ENCODE data around the gene TMEM11. TPM values are rescaled to one million over a fixed set of nuclear protein-coding genes. Genes with fewer than 3 reads are reported as not detected.
"Not testable (repeated sequence)": the region's sequence is repeated elsewhere in the genome, so short reads cannot be mapped to it uniquely, and the experiment has no call there.

TMEM11 gene
- total RNA-seq, 2 experiments from 2014 or later = 28.9 to 40.4 TPM

DNA sequence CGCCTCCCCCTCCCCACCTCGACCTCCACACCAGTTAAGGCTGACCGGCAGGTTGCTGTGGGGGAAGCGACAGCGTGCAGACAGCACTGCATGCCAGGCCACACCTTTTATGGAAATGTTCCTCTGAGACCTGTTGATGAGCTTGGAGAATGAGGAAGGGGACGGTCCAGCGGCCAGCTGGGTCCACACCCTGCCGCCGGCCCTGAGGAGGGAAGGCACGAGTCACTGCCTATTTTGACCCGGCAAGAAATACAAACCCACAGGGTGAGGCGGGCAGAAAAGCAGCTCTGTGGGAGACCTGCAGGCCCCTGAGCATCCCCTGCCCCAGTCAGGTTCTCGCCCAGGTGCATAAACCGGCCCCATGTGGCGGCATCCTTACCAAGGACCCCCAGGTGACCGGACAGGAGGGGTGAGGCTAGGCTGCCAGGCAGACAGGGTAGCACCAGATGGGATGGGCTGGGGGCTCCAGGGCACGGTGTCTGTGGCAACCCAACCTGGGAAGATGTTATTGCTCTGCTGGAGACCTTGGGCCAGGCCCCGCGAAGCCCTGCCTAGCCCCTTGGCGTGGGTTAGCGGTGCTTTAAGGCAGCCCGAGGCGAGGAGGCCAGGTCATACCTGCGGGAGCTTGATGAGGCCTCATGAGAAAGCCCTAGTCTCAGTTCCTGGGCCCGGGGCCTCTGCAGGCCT, 26.6 kb upstream of the TMEM11 start:
- ChIA-PET POLR2A (no interaction called here), CTCF (no interaction called here)
- Mint-ChIP-seq H3K4me1 (no peaks in the 10 kb centered on the region), H3K4me3 (no peak overlapping the region), H3K9me3 (ENCODE audit: low read depth) (no peaks in the 10 kb centered on the region), H3K27me3 (no peaks in the 10 kb centered on the region), H3K36me3 (ENCODE audit: low read depth) (no peaks in the 10 kb centered on the region), H3K27ac (no peak overlapping the region)
- ATAC-seq (no peak), DNase-seq (no peak)
- intact Hi-C loops (cut with DNase I, micrococcal nuclease) = no loop called here

DNA sequence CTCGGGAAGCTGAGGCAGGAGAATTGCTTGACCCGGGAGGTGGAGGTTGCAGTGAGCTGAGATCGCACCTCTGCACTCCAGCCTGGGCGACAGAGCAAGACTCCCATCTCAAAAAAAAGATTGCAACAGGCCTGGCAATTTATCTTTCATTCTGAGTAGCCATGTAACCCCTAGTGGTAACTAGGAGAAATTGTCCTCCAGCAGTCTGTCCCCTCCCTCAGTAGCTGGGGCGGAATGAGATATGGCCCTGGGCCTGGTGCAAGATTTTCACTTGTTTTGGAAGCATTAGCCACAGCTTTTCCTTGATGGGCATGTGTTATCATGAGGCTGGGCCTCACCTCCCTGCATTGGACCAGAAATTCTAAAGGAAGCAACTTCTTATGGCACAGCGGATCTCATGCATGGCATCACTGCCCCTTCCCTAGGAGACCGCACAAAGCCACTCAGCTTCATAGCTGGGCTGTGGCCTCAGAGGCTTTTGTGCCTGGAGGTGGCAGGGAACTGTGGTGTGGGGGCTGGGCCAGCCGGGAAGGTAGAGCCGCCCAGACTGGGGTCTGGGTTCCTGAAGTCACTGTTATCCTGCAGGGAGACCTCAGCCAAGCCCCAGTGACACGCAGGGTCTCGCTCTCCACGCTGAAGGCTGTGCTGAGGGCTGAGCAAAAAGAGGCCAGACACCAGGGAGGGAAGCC, 25.9 kb upstream of the TMEM11 start:
- H3K27me3 Mint-ChIP-seq = no peaks in the 10 kb centered on the region
- H3K36me3 Mint-ChIP-seq (ENCODE audit: low read depth) = no peaks in the 10 kb centered on the region
- ChIA-PET POLR2A (no interaction called here), CTCF (interaction anchor here (0.9 to 1.1 kb wide), 2 partner anchors 10 to 27 kb away, joined by 4 read pairs; no protein-coding TSS in a partner anchor)
- DNase-seq (no peak), ATAC-seq (peak; percentile 39)
- no peaks in the 10 kb centered on the region for H3K4me1 Mint-ChIP-seq
- H3K27ac Mint-ChIP-seq = no peak overlapping the region
- no peaks in the 10 kb centered on the region for H3K9me3 Mint-ChIP-seq (ENCODE audit: low read depth)
- H3K4me3 Mint-ChIP-seq = no peak overlapping the region
- intact Hi-C loops (cut with DNase I, micrococcal nuclease) = no loop called here

GRCh38 chr17:21235921-21236320, 22.0 kb upstream of the TMEM11 start:
- CTCF ChIA-PET = no interaction called here
- Mint-ChIP-seq H3K36me3 (ENCODE audit: low read depth) (peaks cover 5% of the 10 kb centered on the region), H3K4me3 (no peak overlapping the region), H3K27ac (no peak overlapping the region), H3K9me3 (ENCODE audit: low read depth) (peaks cover 4% of the 10 kb centered on the region), H3K4me1 (no peaks in the 10 kb centered on the region), H3K27me3 (no peaks in the 10 kb centered on the region)
- intact Hi-C loops (cut with DNase I, micrococcal nuclease) = no loop called here
- POLR2A ChIA-PET = no interaction called here
- ATAC-seq (no peak), DNase-seq (no peak)

DNA sequence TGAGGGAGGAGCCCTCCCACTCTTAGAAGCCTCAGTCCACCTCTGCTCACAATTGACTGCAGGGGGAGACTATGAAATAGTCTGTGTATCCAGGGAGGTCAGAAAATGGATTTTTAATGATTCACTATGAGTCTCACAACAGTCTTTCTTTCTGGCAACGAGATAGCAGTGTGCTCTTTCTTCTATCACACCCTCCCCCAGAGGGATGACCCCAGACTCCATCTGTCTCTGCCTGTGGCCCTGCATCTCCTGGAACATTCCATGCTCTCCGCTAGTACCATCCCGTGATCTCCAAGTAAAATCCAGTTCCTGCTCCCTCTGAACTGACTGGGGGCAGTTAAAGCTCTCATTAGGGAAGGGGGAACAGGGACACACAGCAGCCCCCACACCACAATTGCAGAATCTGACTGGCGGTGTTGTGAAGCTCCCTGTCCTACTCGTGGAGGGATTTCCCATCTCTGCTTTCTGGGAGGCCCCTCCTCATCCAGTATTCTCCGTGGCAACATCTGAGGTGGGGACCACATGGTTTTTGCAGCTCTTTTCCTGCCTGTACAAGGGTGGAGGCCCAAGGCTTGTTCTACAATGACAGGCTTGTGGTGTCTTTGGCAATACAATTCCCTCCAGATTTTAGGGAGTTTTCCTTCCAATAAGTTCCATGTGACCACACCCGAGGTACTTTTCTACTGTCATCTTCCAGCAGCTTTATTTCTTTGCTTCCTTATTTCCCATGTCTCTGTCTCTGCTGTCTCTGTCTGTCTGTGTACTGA, 19.8 kb upstream of the TMEM11 start:
- intact Hi-C loops (cut with DNase I, micrococcal nuclease) = no loop called here
- CTCF ChIA-PET = interaction anchor here (1.6 kb wide), 1 partner anchor 46 kb away, joined by 4 read pairs; no protein-coding TSS in a partner anchor
- DNase-seq (no peak), ATAC-seq (no peak)
- Mint-ChIP-seq H3K4me3 (no peak overlapping the region), H3K27ac (no peak overlapping the region), H3K36me3 (ENCODE audit: low read depth) (peaks cover 5% of the 10 kb centered on the region), H3K9me3 (ENCODE audit: low read depth) (peaks cover 4% of the 10 kb centered on the region), H3K4me1 (no peaks in the 10 kb centered on the region), H3K27me3 (no peaks in the 10 kb centered on the region)
- POLR2A ChIA-PET = no interaction called here

DNA sequence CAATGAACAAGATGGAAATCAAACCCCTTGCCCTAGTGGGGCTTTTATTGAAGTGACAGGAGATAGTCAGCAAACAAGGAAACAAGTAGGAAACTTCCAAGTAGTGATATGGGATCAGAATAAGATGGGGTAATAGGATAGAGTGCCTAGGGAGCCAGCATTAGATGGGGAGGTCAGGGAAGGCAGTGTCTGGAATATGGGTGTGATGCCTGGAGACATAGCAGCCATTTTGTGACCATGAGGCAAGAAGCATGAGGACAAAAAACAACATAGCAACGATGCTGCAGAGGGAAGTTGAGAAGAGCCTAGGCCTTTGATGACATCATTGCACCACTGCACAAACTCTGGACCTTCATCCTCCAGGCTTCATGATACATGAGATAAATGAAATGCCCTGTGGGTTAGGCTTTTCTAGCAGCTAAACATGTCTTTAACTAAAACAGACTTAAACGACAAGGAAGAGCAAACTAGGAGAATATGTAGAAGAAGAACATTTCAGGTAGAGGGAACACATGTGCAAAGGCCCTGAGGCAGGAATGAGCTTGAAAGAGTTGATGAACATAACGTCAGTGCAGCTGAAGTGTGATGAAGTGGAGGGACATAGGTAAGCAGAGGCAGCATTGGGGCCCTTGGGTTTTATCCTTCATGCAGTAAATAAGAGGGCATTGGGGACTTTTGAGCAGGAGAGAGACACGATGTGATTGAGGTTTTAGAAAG, 18.2 kb upstream of the TMEM11 start:
- intact Hi-C loops (cut with DNase I, micrococcal nuclease) = no loop called here
- H3K4me1 Mint-ChIP-seq = no peaks in the 10 kb centered on the region
- ChIA-PET POLR2A (no interaction called here), CTCF (no interaction called here)
- H3K9me3 Mint-ChIP-seq (ENCODE audit: low read depth) = peaks cover 4% of the 10 kb centered on the region
- H3K27me3 Mint-ChIP-seq = no peaks in the 10 kb centered on the region
- DNase-seq (no peak), ATAC-seq (no peak)
- H3K36me3 Mint-ChIP-seq (ENCODE audit: low read depth) = peaks cover 5% of the 10 kb centered on the region
- no peak overlapping the region for H3K27ac Mint-ChIP-seq
- no peak overlapping the region for H3K4me3 Mint-ChIP-seq

GRCh38 chr17:21231533-21231932, 17.6 kb upstream of the TMEM11 start:
- H3K36me3 Mint-ChIP-seq (ENCODE audit: low read depth) = peaks cover 5% of the 10 kb centered on the region
- no peak for DNase-seq
- POLR2A ChIA-PET = no interaction called here

GRCh38 chr17:21228845-21229244, 14.9 kb upstream of the TMEM11 start:
- Mint-ChIP-seq H3K4me3 (no peak overlapping the region), H3K4me1 (no peaks in the 10 kb centered on the region), H3K9me3 (ENCODE audit: low read depth) (peaks cover 4% of the 10 kb centered on the region), H3K27me3 (no peaks in the 10 kb centered on the region), H3K36me3 (ENCODE audit: low read depth) (peaks cover 5% of the 10 kb centered on the region), H3K27ac (no peak overlapping the region)
- DNase-seq (no peak), ATAC-seq (no peak)
- intact Hi-C loops (cut with DNase I, micrococcal nuclease) = no loop called here
- POLR2A ChIA-PET = no interaction called here
- CTCF ChIA-PET = interaction anchor here (0.7 kb wide), 1 partner anchor 150 kb away, joined by 5 read pairs; no protein-coding TSS in a partner anchor

More at GRCh38 chr17:21231533-21231932, 17.6 kb upstream of the TMEM11 start:
- peaks cover 4% of the 10 kb centered on the region for H3K9me3 Mint-ChIP-seq (ENCODE audit: low read depth)
- no peak for ATAC-seq
- no peaks in the 10 kb centered on the region for H3K27me3 Mint-ChIP-seq
- intact Hi-C loops (cut with DNase I, micrococcal nuclease) = no loop called here
- no peak overlapping the region for H3K4me3 Mint-ChIP-seq
- no peak overlapping the region for H3K27ac Mint-ChIP-seq
- H3K4me1 Mint-ChIP-seq = no peaks in the 10 kb centered on the region
- CTCF ChIA-PET = no interaction called here

- ATAC-seq (no peak), DNase-seq (no peak)
- H3K4me1 Mint-ChIP-seq = no peaks in the 10 kb centered on the region
- intact Hi-C loops (cut with DNase I, micrococcal nuclease) = no loop called here
- CTCF ChIA-PET = no interaction called here
- H3K27me3 Mint-ChIP-seq = no peaks in the 10 kb centered on the region
- H3K36me3 Mint-ChIP-seq (ENCODE audit: low read depth) = peaks cover 5% of the 10 kb centered on the region
- no peak overlapping the region for H3K4me3 Mint-ChIP-seq
- POLR2A ChIA-PET = no interaction called here
- H3K9me3 Mint-ChIP-seq (ENCODE audit: low read depth) = peaks cover 4% of the 10 kb centered on the region
- H3K27ac Mint-ChIP-seq = no peak overlapping the region
Measured at GRCh38 chr17:21228111-21228510, 14.2 kb upstream of the TMEM11 start.

GRCh38 chr17:21227277-21227676, 13.3 kb upstream of the TMEM11 start:
- CTCF ChIA-PET; H3K27ac Mint-ChIP-seq; H3K36me3 Mint-ChIP-seq (ENCODE audit: low read depth); intact Hi-C loops (cut with DNase I, micrococcal nuclease); H3K27me3 Mint-ChIP-seq; H3K4me3 Mint-ChIP-seq; ATAC-seq; POLR2A ChIA-PET; H3K9me3 Mint-ChIP-seq (ENCODE audit: low read depth); H3K4me1 Mint-ChIP-seq; DNase-seq: not testable (repeated sequence)

- no peaks in the 10 kb centered on the region for H3K27me3 Mint-ChIP-seq
- ChIA-PET CTCF (no interaction called here), POLR2A (no interaction called here)
- ATAC-seq (no peak), DNase-seq (no peak)
- no peak overlapping the region for H3K27ac Mint-ChIP-seq
- intact Hi-C loops (cut with DNase I, micrococcal nuclease) = no loop called here
- no peak overlapping the region for H3K4me3 Mint-ChIP-seq
- H3K36me3 Mint-ChIP-seq (ENCODE audit: low read depth) = peaks cover 14% of the 10 kb centered on the region
- no peaks in the 10 kb centered on the region for H3K9me3 Mint-ChIP-seq (ENCODE audit: low read depth)
- H3K4me1 Mint-ChIP-seq = peaks cover 5% of the 10 kb centered on the region
Measured at GRCh38 chr17:21223086-21223485, 9.1 kb upstream of the TMEM11 start.

GRCh38 chr17:21218831-21219380, 4.9 kb upstream of the TMEM11 start:
- POLR2A ChIA-PET = no interaction called here
- ATAC-seq (no peak), DNase-seq (no peak)
- no peak overlapping the region for H3K4me3 Mint-ChIP-seq
- H3K36me3 Mint-ChIP-seq (ENCODE audit: low read depth) = peaks cover 25% of the 10 kb centered on the region
- H3K27me3 Mint-ChIP-seq = no peaks in the 10 kb centered on the region
- intact Hi-C loops (cut with DNase I, micrococcal nuclease) = loop anchor here in 1 of 2 experiments (5.0 kb wide), 1 partner anchor 293 kb away; no protein-coding TSS in a partner anchor
- peaks cover 34% of the 10 kb centered on the region for H3K4me1 Mint-ChIP-seq
- no peak overlapping the region for H3K27ac Mint-ChIP-seq
- CTCF ChIA-PET = no interaction called here
- H3K9me3 Mint-ChIP-seq (ENCODE audit: low read depth) = no peaks in the 10 kb centered on the region

All from activated CD4-positive, alpha-beta T cell treated with anti-CD3 and anti-CD28 coated beads for 36 hours (primary cell).